CD4-positive, alpha-beta T cell (primary cell): ENCODE measurements around the gene RETREG1. TPM values are rescaled to one million over a fixed set of nuclear protein-coding genes. Genes with fewer than 3 reads are reported as not detected.
"Not testable (repeated sequence)": the region's sequence is repeated elsewhere in the genome, so short reads cannot be mapped to it uniquely, and the experiment has no call there.

ENCODE experiments used
- ATAC-seq: fragments of 200-7000 bp; cut with Tn5 transposase; one replicate; pipeline ENCODE4 v1.10.0; 2022; ENCODE audit warnings: mild to moderate bottlenecking; ENCODE audit not compliant: poor library complexity
- CTCF ChIA-PET: fragments of 350-600 bp; sonication (Branson Sonifier 250); formaldehyde crosslinking; loops from one replicate; lab custom pipeline; 2021; ENCODE audit warnings: antibody characterized with exemption, inconsistent platforms; lab: Charles Lee
- POLR2A ChIA-PET: fragments of 350-600 bp; sonication (Branson Sonifier 250); formaldehyde crosslinking; loops from one replicate; lab custom pipeline; 2021; ENCODE audit warnings: antibody characterized with exemption, inconsistent platforms; lab: Charles Lee
- DNase-seq, 14 experiments: peaks; one replicate each; pipeline ENCODE4 v3.0.0-alpha.2; 2013 to 2020; ENCODE audit warnings: mixed read lengths in 2 of 14
- H3K27ac ChIP-seq, 2 donors: one replicate each; pipeline versions ENCODE4 v1.5.1 to v1.7.0; 2013; ENCODE audit warnings: low read length in 2 of 2, low read depth in 1 of 2, mild to moderate bottlenecking in 1 of 2
- H3K27me3 ChIP-seq, 2 experiments: 1 replicate in 1 of 2; 2 replicates in 1 of 2; pipeline versions ENCODE4 v1.6.1 to v1.7.0; 2013; ENCODE audit warnings: low read length in 2 of 2, control low read depth in 1 of 2, mild to moderate bottlenecking in 1 of 2, moderate library complexity in 1 of 2; ENCODE audit not compliant: insufficient read depth in 2 of 2, control insufficient read depth in 1 of 2
- H3K36me3 ChIP-seq: one replicate; pipeline ENCODE4 v1.6.1; 2013; ENCODE audit warnings: low read length, control low read depth; ENCODE audit not compliant: insufficient read depth
- H3K4me1 ChIP-seq: one replicate; pipeline ENCODE4 v1.6.1; 2013; ENCODE audit warnings: low read length, control low read depth; ENCODE audit not compliant: insufficient read depth
- H3K4me3 ChIP-seq: one replicate; pipeline ENCODE4 v1.5.1; 2013; ENCODE audit warnings: mild to moderate bottlenecking, low read length, moderate library complexity
- H3K9me3 ChIP-seq, 2 experiments: 1 replicate in 1 of 2; 2 replicates in 1 of 2; pipeline versions ENCODE4 v1.6.1 to v1.7.0; 2013; ENCODE audit warnings: low read length in 2 of 2, mild to moderate bottlenecking in 2 of 2, control low read depth in 1 of 2, moderate library complexity in 1 of 2; ENCODE audit not compliant: control insufficient read depth in 1 of 2, insufficient read depth in 1 of 2
- H3K27ac Mint-ChIP-seq: one replicate; pipeline ENCODE4 v1.8.0; 2020; ENCODE audit warnings: mixed read lengths
- H3K27me3 Mint-ChIP-seq: one replicate; pipeline ENCODE4 v1.8.0; 2021; ENCODE audit warnings: mixed read lengths
- H3K36me3 Mint-ChIP-seq: one replicate; pipeline ENCODE4 v1.8.0; 2021; ENCODE audit warnings: low read depth, mixed read lengths
- H3K4me1 Mint-ChIP-seq: one replicate; pipeline ENCODE4 v1.8.0; 2021; ENCODE audit warnings: low read depth, mixed read lengths
- H3K4me3 Mint-ChIP-seq: one replicate; pipeline ENCODE4 v1.8.0; 2020; ENCODE audit warnings: mild to moderate bottlenecking, mixed read lengths
- H3K9me3 Mint-ChIP-seq: one replicate; pipeline ENCODE4 v1.8.0; 2020; ENCODE audit warnings: mixed read lengths
- intact Hi-C, 2 experiments: fragments of 100-400 bp; cut with DNase I in 1 of 2; cut with micrococcal nuclease in 1 of 2; formaldehyde crosslinking; loops; one replicate each; pipeline versions ENCODE4 v1.15.1 to v1.9.0; 2023 to 2025; cut with DNase I, micrococcal nuclease
- total RNA-seq, 174 experiments: library from RNA in 2 of 174; stranded (reverse) in 2 of 174; gene quantifications; one replicate each; pipeline ENCODE4 v1.2.3 and lab custom pipeline; 2021 to 2026
- TF ChIP-seq, protein P1 (sequence below): fragments of 200-600 bp; IDR thresholded peaks from one replicate; pipeline ENCODE4 v1.8.0; 2022; ENCODE audit warnings: antibody characterized with exemption, mild to moderate bottlenecking

RETREG1 gene
- total RNA-seq, 2 experiments from 2014 or later = 68.9 to 69.7 TPM

DNA sequence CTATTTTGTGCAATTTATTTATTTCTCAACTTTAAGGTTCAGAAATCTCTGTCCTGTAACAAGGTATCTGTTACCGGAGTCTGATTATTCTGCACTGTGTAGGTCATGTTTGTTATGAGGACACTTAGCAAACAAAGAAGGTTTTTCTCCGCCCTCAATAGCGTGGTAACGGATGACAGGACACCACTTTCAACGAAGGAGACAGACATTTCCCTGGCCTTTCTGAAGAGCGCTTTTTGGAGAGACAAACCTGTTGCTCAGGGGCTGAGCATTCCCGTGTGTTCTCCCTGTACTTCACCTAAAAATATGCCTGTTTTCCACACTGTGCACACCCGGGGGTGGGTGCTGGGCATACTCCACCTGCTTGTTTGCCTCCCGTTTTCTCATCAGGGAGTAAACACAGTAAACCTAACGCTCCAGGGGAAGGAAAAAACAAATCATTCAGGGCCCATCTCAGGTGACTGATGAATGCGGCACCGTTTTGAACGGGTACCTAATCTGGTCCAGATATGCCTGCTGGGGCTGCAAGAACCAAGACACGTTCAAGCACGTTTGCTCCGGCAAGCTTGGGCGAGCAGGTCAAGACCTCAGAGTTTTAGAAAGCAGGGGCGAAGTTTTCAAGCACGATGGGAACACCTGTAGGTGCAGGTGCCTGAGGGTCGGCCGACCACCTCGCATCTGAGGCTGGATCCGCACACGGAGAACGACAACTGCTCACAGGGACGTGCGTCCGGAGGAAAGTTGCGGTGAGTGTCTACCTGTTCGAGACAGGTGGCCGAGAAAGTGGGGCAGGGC is 859 bp downstream of the RETREG1 start:
- DNase-seq = peak in 9 of 14 experiments; percentile 4 to 37 (median 9)
- intact Hi-C loops = loop anchor here (2.0 to 5.0 kb wide), 3 partner anchors 51 to 149 kb away; partner anchors contain the start of gene ZNF622 (in 2 of the 2)
- peak overlapping the region; percentile 93 for H3K4me3 ChIP-seq
- Mint-ChIP-seq H3K27me3 (no peaks in the 10 kb centered on the region), H3K36me3 (peaks cover 45% of the 10 kb centered on the region), H3K9me3 (no peaks in the 10 kb centered on the region), H3K27ac (no peak overlapping the region), H3K4me1 (peaks cover 55% of the 10 kb centered on the region), H3K4me3 (peak overlapping the region; percentile 99)
- ChIA-PET POLR2A (interaction anchor here (0.9 to 6.4 kb wide), 13 partner anchors 13 to 144 kb away, joined by 3 to 206 read pairs (median 6); no protein-coding TSS in a partner anchor), CTCF (interaction anchor here (1.5 to 4.1 kb wide), 2 partner anchors 12 to 51 kb away, joined by 4 to 21 read pairs; no protein-coding TSS in a partner anchor)
- no peaks in the 10 kb centered on the region for H3K9me3 ChIP-seq
- no peaks in the 10 kb centered on the region for H3K36me3 ChIP-seq
- peaks cover 38% of the 10 kb centered on the region for H3K4me1 ChIP-seq
- peak overlapping the region; percentile 57 to 65 for H3K27ac ChIP-seq
- no peak for ATAC-seq
- TF ChIP-seq, protein P1, sequence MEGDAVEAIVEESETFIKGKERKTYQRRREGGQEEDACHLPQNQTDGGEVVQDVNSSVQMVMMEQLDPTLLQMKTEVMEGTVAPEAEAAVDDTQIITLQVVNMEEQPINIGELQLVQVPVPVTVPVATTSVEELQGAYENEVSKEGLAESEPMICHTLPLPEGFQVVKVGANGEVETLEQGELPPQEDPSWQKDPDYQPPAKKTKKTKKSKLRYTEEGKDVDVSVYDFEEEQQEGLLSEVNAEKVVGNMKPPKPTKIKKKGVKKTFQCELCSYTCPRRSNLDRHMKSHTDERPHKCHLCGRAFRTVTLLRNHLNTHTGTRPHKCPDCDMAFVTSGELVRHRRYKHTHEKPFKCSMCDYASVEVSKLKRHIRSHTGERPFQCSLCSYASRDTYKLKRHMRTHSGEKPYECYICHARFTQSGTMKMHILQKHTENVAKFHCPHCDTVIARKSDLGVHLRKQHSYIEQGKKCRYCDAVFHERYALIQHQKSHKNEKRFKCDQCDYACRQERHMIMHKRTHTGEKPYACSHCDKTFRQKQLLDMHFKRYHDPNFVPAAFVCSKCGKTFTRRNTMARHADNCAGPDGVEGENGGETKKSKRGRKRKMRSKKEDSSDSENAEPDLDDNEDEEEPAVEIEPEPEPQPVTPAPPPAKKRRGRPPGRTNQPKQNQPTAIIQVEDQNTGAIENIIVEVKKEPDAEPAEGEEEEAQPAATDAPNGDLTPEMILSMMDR = no peak
- H3K27me3 ChIP-seq = no peaks in the 10 kb centered on the region

DNA sequence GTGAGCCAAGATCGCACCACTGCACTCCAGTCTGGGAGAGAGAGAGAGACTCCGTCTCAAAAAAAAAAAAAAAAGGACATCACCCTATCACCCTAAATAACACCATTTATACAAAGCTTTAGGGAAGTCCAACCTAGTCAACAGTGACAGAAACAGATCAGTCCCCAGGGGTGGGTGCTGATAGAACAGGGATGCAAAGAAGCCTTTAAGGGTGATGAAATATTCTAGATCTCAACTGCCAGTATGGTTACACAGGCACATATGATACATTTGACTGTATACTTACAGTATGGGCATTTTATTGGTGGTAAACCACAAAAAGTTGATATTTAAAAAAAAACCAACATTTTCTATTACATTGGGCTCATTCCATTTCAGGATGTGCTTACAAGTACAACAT is 4.8 kb downstream of the RETREG1 start:
- intact Hi-C loops = no loop called here
- TF ChIP-seq, protein P1 = no peak
- Mint-ChIP-seq H3K27ac (peak overlapping the region; percentile 78), H3K4me3 (peak overlapping the region; percentile 82), H3K4me1 (peaks cover 78% of the 10 kb centered on the region), H3K9me3 (no peaks in the 10 kb centered on the region), H3K27me3 (no peaks in the 10 kb centered on the region), H3K36me3 (peaks cover 63% of the 10 kb centered on the region)
- CTCF ChIA-PET = no interaction called here
- DNase-seq (no peak), ATAC-seq (peak; percentile 6)
- H3K27ac ChIP-seq = no peak overlapping the region
- H3K4me3 ChIP-seq = no peak overlapping the region
- POLR2A ChIA-PET = no interaction called here
- H3K36me3 ChIP-seq = peaks cover 2% of the 10 kb centered on the region
- peaks cover 27% of the 10 kb centered on the region for H3K4me1 ChIP-seq
- no peaks in the 10 kb centered on the region for H3K27me3 ChIP-seq
- H3K9me3 ChIP-seq = no peaks in the 10 kb centered on the region

DNA sequence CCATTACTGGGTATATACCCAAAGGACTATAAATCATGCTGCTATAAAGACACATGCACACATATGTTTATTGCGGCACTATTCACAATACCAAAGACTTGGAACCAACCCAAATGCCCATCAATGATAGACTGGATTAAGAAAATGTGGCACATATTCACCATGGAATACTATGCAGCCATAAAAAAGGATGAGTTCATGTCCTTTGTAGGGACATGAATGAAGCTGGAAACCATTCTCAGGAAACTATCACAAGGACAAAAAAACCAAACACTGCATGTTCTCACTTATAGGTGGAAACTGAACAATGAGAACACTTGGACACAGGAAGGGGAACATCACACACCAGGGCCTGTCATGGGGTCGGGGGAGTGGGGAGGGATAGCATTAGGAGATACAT is 5.9 kb downstream of the RETREG1 start:
- peaks cover 29% of the 10 kb centered on the region for H3K4me1 ChIP-seq
- H3K27me3 ChIP-seq, ATAC-seq, CTCF ChIA-PET, H3K4me3 ChIP-seq, H3K27ac ChIP-seq, POLR2A ChIA-PET, H3K4me3 Mint-ChIP-seq, H3K9me3 Mint-ChIP-seq, intact Hi-C loops, DNase-seq, H3K27me3 Mint-ChIP-seq, H3K9me3 ChIP-seq: not testable (repeated sequence)
- peaks cover 13% of the 10 kb centered on the region for H3K36me3 ChIP-seq
- H3K4me1 Mint-ChIP-seq = peaks cover 86% of the 10 kb centered on the region
- peaks cover 70% of the 10 kb centered on the region for H3K36me3 Mint-ChIP-seq
- peak overlapping the region; percentile 78 for H3K27ac Mint-ChIP-seq
